ENCODE results near the gene PAK6.

PAK6 gene

DNA sequence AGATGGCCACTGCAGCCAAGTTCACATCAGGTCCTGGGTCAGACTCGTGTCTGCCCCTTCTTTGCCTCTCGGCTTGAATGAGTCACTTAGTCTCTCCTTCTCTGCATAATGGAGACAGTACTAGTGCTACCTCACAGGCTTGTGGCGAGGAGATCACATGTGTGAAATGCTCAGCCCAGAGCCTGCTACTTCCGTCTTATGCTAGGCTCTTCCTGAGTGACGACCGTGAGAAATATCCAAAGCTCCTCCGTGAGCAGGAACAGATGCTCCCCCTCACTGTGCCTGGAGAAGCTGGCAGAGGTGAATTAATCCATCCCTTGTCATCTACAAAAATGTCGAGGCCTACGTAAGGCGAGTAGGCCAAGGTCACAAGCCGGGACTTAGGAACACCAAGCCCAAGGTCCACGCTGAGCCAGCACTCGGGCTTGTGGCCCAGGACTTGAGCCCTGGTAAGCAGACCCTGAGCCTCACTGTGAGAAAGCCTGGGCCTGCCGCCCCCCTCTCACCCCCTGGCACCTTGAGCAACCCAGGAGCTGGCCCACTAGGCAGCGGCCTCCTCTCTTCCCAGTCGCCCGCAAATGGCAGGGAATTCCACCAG is 17.9 kb downstream of the PAK6 start:
- Histone ChIP-seq H3K4me3 (no peak overlapping the region), H3K27ac (no peak overlapping the region)
- DNase-seq (ENCODE audit: low spot score) = no peak
- TF ChIP-seq, protein P1, sequence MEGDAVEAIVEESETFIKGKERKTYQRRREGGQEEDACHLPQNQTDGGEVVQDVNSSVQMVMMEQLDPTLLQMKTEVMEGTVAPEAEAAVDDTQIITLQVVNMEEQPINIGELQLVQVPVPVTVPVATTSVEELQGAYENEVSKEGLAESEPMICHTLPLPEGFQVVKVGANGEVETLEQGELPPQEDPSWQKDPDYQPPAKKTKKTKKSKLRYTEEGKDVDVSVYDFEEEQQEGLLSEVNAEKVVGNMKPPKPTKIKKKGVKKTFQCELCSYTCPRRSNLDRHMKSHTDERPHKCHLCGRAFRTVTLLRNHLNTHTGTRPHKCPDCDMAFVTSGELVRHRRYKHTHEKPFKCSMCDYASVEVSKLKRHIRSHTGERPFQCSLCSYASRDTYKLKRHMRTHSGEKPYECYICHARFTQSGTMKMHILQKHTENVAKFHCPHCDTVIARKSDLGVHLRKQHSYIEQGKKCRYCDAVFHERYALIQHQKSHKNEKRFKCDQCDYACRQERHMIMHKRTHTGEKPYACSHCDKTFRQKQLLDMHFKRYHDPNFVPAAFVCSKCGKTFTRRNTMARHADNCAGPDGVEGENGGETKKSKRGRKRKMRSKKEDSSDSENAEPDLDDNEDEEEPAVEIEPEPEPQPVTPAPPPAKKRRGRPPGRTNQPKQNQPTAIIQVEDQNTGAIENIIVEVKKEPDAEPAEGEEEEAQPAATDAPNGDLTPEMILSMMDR (IDR thresholded peaks at IDR 0.05) = no peak

DNA sequence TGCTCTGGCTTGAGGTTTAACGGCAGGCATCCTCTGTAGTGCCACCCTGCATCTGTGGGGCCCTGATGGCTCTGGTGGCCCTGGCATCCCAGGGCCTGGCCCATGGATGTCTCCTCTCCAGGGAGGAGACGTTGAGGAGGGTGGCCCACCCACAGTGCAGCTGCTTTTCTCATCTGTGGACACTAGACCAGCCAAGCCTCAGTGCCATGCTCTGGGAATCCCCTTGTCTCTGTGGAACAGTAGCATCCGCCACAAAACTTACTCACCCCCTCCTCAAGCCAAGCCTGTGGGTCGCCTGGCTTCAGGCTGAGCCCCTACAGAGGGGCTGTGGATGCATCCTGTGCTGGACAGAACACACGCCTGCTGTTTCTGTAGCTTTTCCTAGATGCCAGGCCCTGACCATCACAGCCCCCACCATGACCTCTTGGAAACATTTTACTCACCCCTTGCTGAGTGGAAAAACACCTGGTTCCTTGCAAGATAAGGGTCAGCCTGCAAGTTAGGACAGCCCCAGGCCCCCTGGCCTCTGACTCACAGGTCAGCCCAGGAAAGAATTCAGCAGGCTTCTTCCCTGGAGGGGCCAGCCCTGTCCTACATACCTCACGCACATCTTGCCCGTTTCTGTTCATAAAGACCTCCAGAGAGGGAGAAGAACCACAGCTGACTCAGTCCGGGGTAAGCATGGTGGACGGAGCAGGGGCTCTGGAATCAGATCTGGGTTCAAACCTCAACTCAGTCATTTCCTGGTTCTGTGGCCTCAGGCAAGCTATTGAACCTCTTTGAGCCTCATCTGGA is 19.0 kb downstream of the PAK6 start:
- DNase-seq (ENCODE audit: low spot score) = no peak
- Histone ChIP-seq H3K27ac (no peak overlapping the region), H3K4me3 (no peak overlapping the region)
- TF ChIP-seq, protein P1 (IDR thresholded peaks at IDR 0.05) = no peak

DNA sequence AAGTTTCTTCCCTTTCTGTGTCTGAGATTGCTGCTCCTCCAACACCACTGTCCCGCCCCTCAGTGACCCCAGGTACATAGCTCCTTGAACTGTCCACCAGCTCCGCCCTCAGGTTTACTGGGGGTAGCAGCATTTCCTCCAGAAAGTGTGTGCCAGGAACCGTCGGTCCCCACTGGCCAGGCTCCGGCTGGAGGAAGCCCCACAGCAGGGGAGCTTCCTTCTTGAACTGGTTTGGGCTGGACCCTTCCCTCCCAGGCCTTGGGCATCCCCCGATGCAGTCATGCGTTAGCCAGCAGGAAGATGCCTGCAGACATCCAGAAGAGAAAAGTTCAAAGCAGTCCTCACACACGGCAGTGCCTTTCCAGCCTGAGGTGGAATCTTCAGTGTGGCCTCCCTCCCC is 19.7 kb downstream of the PAK6 start:
- TF ChIP-seq, protein P1 (IDR thresholded peaks at IDR 0.05) = no peak
- no peak for DNase-seq (ENCODE audit: low spot score)
- H3K27ac ChIP-seq = no peak overlapping the region
- H3K4me3 ChIP-seq = no peak overlapping the region

DNA sequence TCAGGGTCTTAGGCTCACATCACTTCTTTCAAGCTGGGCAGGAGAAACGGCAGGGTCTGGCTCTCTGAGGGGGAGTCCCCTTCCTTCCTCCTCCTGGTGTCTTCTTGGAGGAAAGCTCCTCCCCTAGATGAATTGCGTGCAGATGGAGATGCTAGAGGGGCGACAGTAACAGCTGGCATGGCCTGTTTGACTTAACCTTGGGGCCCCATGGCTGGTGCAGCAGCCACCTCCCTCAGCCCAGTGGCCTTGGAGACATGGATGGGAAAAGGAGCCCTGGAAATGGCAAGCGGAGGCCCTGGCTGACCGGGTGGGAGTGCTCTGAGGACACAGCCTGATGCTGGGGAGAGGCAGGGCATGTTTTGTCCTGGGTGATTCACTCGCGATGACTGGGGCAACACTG is 20.2 kb downstream of the PAK6 start:
- no peak for DNase-seq (ENCODE audit: low spot score)
- no peak overlapping the region for H3K27ac ChIP-seq
- TF ChIP-seq, protein P1 (IDR thresholded peaks at IDR 0.05) = no peak
- H3K4me3 ChIP-seq = no peak overlapping the region

DNA sequence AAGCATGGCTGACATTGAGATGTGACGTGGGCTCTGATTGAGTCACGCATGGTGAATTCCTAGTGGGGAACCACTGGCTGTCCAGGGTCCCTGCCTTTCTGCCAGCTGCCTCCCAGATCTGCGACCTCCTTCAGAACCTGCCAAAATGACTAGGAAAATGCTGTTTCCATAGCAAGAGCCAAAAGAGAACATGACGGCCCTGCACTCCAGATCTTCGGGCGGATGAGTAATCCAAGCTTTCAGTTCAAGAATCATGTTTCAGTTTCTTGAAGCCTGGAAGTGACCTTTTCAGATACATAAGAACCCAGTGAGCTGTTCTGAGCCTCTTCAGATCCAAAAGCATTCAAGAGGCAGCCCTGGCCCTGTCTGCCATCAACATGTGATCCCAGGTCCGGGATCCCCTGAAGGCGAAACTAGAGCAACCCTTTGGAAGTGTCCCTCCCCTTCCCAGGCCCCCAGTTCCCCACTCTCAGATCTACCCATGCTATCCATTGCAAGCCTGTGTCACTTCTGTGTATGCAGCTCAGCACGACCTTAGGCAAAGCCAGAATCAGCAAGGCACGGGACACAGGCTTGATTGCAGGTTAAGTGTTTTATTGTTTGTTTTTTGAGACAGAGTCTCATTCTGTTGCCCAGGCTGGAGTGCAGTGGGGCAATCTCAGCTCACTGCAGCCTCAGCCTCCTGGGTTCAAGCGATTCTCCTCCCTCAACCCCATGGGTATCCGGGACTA is 24.3 kb downstream of the PAK6 start:
- TF ChIP-seq, protein P1 (IDR thresholded peaks at IDR 0.05) = no peak
- H3K27ac ChIP-seq = no peak overlapping the region
- DNase-seq (ENCODE audit: low spot score) = no peak
- H3K4me3 ChIP-seq = no peak overlapping the region

DNA sequence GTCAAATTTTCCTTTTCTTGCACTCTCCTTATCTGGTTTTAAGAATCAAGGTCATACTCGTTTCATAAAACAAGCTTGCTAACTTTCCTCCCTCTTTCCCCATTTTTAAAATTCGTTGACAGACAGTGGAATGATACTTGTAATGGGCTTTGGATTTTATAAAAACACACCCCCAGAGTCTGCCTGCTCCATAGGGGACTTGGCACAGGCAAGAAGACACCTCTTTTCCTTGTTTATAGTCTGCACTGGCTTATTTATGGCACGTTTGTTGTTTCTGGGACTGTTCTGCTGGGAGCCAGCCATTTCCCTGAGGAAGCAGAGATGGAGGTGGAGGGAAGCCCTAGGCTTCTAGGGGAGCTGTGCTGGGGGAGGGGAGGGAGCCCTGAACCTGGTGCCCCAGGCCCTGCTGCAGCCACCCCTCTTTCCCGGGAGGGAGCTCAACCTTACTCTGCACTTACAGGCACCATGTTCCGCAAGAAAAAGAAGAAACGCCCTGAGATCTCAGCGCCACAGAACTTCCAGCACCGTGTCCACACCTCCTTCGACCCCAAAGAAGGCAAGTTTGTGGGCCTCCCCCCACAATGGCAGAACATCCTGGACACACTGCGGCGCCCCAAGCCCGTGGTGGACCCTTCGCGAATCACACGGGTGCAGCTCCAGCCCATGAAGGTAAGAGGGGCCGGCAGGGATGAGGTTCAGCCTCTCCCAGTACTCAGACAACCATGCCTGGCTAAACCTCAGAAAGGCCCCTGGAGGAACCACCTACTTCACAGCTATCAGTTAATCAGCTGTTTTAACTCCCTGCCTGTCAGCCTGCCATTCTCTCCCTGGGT is 25.7 kb downstream of the PAK6 start:
- Histone ChIP-seq H3K27ac (no peak overlapping the region), H3K4me3 (no peak overlapping the region)
- TF ChIP-seq, protein P1 (IDR thresholded peaks at IDR 0.05) = no peak
- no peak for DNase-seq (ENCODE audit: low spot score)

All from coronary artery (tissue), 2 donors.